Ramos (cell line): ENCODE measurements around the gene GGT6.
"Not testable (repeated sequence)": the region's sequence is repeated elsewhere in the genome, so short reads cannot be mapped to it uniquely, and the experiment has no call there.

Source experiments
- in situ Hi-C: fragments of 300-500 bp; cut with MboI; formaldehyde crosslinking; loops from one replicate; pipeline ENCODE4 v1.14.3; 2022; ENCODE audit warnings: low sequenced_read_pairs; ENCODE audit not compliant: unreplicated experiment

The GGT6 gene

GRCh38 chr17:4578349-4578748 lies 18.0 kb upstream of the GGT6 start:
- in situ Hi-C loops: not testable (repeated sequence)

DNA sequence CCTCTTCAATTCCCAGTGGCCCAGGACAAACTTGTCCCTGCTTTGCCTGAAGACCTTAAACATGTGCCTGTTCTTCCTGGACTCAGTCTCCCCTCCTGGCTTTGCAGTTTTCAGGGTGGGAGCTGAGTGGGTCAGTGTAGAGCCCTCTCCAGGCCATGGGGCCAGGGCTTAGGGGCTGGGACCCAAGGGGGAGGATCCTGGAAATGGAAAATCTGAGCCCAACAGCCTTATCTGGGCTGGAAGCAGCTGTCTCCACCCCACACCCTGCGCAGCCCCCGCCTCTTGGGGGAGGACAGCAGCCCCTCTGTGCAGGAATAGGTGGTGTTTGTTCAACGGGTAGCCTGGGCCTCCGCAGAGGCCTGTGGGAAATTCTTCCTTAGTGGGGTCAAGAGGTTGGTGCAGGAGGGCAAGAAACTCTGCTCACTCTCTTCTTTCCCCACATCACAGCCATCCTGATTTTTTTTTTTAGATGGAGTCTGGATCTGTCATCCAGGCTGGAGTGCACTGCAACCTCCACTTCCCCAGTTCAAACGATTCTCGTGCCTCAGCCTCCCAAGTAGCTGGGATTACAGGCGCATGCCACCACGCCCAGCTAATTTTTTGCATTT lies 17.1 kb upstream of the GGT6 start:
- in situ Hi-C loops: no loop called here

DNA sequence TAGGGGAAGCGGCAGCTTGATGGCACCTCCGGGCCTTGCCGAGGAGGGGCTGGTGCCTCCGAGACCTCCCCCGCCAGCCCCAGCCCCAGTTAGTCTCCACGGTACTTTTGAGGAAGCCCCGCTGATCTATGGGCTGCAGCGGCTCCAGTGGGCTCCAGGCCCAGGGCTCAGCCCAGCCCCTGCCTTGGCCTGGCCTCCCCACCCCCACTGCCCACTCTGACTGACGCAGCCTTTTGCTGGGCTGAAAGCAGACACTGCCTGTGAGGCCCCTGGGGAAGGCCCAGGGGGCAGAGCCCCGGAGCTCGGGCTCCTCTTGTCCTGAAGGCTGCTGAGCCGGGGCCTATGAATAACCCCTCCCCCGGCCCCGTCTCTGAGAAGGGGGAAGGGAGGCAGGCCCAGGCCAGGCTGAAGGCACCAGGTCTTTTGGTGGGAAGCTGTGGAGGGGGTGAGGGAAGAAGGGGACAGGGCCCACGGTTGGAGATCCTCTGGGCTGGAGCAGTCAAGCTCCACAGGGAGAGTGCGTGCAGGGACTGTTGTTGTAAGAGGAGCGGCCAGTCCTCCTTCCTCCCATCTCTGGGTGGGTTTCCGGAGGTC lies 16.4 kb upstream of the GGT6 start:
- in situ Hi-C loops: no loop called here

DNA sequence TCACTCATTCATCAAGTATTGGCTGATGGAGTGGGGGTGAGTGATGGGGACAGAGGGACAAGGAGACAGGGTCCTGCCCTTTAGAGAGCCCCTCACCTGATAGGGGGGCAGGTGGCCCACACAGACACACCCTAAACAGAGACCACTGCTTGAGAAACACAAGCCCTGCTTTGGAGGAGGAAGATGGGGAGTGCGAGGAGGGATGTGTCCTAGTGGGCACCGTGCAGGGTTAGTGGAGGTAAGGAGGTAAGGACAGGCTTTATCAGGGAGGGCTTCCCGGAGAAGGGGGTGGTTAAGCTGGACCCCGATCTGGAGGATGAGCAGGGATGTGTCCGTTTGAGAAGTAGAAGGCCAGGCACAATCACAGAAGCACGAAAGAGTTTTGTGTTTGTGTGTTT lies 15.8 kb upstream of the GGT6 start:
- in situ Hi-C loops: no loop called here

GRCh38 chr17:4574448-4575045 lies 14.2 kb upstream of the GGT6 start:
- in situ Hi-C loops: no loop called here

- in situ Hi-C loops: no loop called here
Measured at GRCh38 chr17:4573669-4574068, 13.3 kb upstream of the GGT6 start.

DNA sequence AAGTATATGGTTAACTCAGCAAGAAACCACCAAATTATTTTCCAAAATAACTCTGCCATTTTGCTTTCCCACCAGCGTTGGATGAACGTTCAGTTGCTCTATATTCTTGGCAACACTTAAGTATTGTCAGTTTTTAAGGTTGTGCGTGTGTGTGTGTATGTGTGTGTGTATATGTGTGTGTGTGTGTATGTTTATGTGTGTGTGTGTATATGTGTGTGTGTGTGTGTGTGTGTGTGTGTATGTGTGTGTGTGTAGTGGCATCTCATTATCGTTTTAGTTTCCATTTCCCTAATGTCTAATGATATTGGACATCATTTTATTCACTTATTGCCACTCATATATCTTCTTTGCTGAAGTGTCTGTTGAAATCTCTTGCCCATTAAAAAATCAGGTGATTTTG lies 12.7 kb upstream of the GGT6 start:
- in situ Hi-C loops: no loop called here

- in situ Hi-C loops: no loop called here
Measured at GRCh38 chr17:4572131-4572530, 11.8 kb upstream of the GGT6 start.

DNA sequence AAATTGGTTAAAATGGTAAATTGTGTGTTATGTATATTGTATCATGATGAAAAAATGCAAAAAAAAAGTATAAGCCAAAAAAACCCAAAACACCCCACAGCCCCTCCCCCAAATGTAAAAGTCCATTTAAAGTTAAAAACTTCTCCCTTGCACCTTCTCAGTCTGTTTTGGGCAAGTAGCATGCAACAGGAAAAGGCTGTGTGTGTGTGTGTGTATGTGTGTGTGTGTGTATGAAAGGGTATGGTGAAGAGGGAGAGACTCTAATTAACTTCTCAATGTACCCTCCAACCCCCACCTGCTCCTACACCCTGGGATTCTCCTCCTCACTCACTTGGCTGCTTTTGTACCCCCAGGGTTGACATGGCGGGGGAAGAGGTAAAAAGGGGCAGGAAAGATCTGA lies 9.2 kb upstream of the GGT6 start:
- in situ Hi-C loops: no loop called here

GRCh38 chr17:4566785-4567184 lies 6.4 kb upstream of the GGT6 start:
- in situ Hi-C loops: no loop called here

- in situ Hi-C loops: no loop called here
Measured at GRCh38 chr17:4565209-4566141, 5.1 kb upstream of the GGT6 start.

- in situ Hi-C loops: no loop called here
Measured at GRCh38 chr17:4562015-4562969, 1.9 kb upstream of the GGT6 start.

GRCh38 chr17:4560837-4561256 lies 470 bp upstream of the GGT6 start:
- in situ Hi-C loops: no loop called here

DNA sequence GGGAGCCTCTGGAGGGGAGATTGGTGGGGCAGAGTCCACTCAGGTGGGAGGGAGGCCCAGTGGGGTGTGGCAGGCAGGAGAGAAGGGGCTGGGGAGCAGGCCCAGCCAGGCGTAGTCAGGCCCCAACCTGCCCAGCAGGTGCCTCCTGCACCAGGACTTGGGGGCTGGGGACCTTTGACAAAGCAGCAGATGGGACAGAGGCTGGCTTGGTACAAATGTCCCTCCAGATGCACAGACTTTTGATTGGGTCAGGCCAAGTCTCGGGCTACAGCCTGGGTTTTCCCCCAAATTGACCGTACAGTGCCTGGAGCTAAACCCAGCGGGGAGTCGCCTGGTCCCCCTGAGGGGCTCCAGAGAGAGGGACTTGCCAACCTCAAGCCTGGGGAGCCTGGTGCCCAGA lies 411 bp downstream of the GGT6 start:
- in situ Hi-C loops: no loop called here

GRCh38 chr17:4559139-4559791 lies 1.1 kb downstream of the GGT6 start:
- in situ Hi-C loops: no loop called here

GRCh38 chr17:4558347-4558971 lies 1.9 kb downstream of the GGT6 start:
- in situ Hi-C loops: no loop called here

GRCh38 chr17:4557626-4558346 lies 2.6 kb downstream of the GGT6 start:
- in situ Hi-C loops: no loop called here

DNA sequence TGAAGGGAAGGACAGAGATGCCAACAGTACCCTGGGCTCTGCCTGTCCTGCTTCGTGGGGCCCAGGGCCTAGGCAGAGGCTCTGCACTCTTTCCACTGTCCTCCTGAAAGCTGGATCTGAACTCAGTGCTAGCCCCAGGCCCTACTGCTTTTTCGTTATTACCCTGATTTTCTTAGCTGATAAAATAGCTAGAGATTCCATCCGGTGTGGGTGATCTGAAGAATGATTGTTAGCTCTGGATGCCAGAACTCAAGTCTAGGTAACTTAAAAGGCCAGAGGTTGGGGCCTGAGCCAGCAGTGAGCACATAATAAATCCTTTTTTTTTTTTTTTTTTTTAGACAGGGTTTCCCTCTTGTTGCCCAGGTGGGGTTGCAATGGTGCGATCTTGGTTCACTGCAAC lies 3.4 kb downstream of the GGT6 start:
- in situ Hi-C loops: no loop called here
